Subcutaneous adipose tissue (tissue), 4 donors: Measurements from ENCODE around the gene DHX15. TPM values are rescaled to one million over a fixed set of nuclear protein-coding genes. Genes with fewer than 3 reads are reported as not detected.

ENCODE experiments used
- CTCF ChIP-seq: fragments of 450-650 bp; IDR thresholded peaks from one replicate; pipeline ENCODE4 v1.5.1; 2016; ENCODE audit warnings: low read depth, mild to moderate bottlenecking, control low read depth, antibody characterized with exemption, moderate library complexity
- total RNA-seq, 4 donors: library from RNA; depleted of rRNA; stranded (reverse); fragments of >200 nt; gene quantifications; one replicate each; pipeline ENCODE4 v1.1.0, GENCODE V29; 2016

Gene DHX15
- total RNA-seq, 4 donors from 2014 or later: 106 to 166 (median 120) TPM

GRCh38 chr4:24601121-24601520 is 16.8 kb upstream of the DHX15 start:
- no peak for TF ChIP-seq CTCF

- TF ChIP-seq CTCF: no peak
These were observed 14.9 kb upstream of the DHX15 start for GRCh38 chr4:24599275-24599674.

GRCh38 chr4:24598025-24598424 is 13.7 kb upstream of the DHX15 start:
- TF ChIP-seq CTCF: no peak

GRCh38 chr4:24595659-24596058 is 11.3 kb upstream of the DHX15 start:
- no peak for TF ChIP-seq CTCF

- TF ChIP-seq CTCF: no peak
These were observed 10.5 kb upstream of the DHX15 start for GRCh38 chr4:24594887-24595286.

- no peak for TF ChIP-seq CTCF
These were observed 5.1 kb upstream of the DHX15 start for GRCh38 chr4:24589448-24589847.

GRCh38 chr4:24588216-24588954 is 4.0 kb upstream of the DHX15 start:
- no peak for TF ChIP-seq CTCF
